NCI-H524 (cell line): ENCODE results near the gene WSB1.

ENCODE experiments used
- DNase-seq, 2 experiments: peaks; one replicate each; lab custom pipeline; 2025; lab: John Stamatoyannopoulos, UW

Gene WSB1

DNA sequence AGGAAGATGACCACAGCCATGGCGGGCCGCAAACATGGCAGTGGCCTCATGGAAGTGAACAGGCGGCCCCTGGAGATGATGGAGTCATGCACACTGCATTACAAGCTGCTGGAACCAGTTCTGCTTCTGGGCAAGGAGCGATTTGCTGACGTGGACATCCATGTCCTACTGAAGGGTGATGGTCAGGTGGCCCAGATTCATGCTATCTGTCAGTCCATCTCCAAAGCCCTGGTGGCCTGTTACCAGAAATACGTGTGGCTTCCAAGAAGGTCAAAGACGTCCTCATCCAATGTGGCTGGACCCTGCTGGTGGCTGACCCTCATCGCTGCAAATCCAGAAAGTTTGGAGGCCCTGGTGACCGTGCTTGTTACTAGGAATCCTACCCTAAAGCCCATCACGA is 13.4 kb upstream of the WSB1 start:
- DNase-seq, result no peak

DNA sequence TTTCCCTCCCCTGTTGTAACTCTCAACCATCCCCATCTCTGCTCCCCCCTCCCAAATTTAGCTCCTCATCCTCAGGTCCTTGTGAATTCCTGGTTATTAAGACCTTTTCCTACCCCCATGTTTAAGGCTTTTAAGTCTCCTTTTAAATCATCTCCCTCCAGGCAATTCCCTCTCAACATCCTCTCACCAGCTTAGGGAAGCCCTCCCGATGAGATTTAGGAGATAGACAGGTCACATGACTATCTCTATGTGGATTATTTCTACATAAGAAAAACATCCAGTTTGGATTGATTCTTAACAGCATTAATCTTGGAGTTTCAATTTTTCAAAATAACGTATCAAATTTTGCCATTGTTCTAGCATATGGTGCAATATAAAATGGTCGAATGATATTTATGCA is 12.5 kb upstream of the WSB1 start:
- no peak for DNase-seq

DNA sequence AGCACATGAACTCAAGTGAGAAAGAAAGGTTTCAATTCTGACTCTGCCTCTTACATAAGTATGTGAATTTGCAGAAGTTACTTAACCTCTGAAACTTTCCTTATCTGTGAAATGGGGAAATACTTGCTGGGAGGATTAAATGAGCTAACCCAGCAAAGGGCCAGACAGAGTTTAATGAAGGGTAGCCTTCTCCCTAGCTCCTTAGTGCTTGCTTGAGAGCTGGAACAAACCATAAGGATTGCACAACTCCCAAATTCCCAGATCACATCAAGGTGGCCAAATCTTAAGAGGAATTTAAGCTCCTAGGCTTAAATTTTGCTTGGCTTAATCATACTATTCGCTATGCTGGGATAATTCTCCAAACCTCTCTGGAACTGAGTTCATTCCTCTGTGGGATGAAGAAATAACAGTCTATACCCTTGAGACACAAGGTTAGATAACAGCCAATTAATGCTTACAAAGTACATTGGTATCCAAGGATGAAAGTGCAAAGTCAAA is 11.8 kb upstream of the WSB1 start:
- DNase-seq, result no peak

DNA sequence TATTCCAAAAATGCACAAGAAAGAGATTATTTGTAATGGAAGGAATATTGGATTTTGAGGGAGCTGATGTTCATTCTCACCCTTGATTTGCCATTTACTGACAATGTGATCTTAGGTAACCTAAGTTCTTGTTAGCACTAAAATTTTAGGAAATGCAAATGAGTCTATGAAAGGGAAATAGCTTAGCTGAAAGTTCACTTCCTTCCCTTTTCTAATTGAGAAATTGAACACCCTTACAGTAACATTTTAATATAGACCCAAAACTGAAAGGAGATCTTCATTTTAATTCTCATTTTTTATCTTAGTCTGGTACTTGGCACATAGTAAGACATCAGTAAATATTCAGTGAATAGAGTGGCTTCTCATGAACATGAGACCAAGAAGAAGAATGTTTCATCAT is 10.9 kb upstream of the WSB1 start:
- no peak for DNase-seq

DNA sequence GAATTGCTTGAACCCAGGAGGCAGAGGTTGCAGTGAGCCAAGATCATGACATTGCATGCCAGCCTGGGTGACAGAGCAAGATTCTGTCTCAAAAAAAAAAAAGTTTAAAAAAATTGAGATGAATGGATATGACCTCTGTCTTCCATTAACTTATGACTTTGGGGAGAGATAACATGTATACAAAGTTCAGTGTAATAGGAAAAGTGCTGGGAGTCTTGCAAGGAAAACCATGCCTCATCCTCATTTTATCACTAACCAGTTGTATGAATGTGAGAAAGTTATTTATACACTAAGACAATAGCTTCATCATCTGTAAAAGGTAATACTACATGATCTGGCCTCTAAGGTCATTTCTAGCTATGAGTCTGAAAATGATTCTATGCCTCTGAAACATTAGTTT is 10.2 kb upstream of the WSB1 start:
- no peak for DNase-seq

DNA sequence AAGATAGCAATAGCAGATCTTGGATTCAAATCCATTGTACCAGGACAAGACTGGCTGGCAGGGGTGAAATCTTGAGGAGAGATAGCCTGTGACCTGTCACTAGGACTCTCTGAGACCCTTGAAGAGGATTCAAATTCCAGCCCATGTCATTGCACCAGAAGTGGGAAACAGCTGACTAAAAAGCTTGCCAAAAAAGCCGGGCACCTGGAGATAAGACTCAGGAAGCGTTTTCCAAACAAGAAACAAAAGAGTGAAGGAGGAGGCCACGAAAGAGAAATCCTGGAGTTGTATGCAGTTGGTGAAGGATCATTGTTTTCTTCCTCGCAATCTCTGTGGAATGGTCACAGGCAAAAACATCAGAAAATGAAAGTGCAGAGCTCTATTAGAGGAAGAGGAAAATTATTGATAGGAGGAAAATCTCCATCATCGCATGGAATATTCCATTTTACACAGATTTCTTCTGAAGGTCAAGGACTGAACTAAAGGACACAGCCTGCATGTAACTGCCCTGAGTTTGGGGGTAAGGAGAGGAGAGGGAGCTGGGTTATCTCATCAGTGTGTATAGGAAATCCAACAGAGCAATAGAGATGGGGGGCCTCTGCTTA is 9.0 kb upstream of the WSB1 start:
- peak in 1 of 2 experiments; percentile 4 for DNase-seq

DNA sequence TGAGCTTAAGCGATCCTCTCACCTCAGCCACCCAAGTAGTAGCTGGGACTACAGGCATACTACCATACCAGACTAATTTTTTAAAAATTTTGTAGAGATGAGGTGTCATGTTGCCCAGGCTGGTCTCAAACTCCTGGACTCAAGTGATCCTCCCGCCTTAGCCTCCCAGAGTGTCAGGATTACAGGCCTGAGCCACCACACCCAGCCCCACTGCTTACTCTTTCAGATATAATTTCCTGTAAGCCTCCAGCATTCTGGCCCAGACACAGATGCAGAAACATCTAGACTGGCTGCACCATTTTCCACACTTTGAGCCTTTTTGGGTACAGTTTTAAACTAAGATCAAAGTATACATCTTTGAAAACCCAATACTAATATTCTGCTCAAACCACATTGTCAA is 8.4 kb upstream of the WSB1 start:
- DNase-seq, result no peak

DNA sequence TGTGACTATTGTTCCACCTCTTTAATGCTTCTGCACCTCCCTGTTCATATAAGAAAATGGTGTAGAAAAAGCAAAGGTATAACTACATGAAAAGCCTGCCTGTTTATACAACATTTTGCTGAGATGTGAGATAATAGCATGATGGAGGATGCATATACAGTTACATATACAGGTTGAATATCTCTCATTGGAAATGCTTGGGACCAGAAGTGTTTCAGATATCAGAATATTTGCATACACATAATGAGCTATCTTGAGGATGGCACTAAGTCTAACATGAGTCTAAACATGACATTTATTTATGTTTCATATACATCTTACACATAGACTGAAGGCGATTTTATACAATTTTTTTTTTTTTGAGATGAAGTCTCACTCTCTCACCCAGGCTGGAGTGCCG is 5.7 kb upstream of the WSB1 start:
- no peak for DNase-seq

DNA sequence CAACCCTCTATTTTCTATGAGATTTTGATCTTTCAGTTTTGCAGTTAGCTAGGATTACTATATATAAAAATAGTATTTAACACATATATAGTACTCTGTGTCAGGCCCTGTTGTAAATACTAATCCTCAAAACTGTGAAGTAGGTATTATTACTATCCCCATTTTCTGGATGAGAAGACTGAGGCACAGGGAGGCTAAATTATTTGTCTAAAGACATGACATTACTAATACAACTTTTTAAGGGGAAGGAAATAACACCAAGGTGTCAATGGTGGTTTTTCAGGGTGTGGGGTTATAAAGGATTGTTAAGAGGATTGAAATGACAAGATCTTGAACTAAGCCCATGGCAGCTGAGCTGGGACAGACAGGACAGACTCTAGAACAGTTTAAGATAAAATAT is 4.1 kb upstream of the WSB1 start:
- DNase-seq, result no peak

DNA sequence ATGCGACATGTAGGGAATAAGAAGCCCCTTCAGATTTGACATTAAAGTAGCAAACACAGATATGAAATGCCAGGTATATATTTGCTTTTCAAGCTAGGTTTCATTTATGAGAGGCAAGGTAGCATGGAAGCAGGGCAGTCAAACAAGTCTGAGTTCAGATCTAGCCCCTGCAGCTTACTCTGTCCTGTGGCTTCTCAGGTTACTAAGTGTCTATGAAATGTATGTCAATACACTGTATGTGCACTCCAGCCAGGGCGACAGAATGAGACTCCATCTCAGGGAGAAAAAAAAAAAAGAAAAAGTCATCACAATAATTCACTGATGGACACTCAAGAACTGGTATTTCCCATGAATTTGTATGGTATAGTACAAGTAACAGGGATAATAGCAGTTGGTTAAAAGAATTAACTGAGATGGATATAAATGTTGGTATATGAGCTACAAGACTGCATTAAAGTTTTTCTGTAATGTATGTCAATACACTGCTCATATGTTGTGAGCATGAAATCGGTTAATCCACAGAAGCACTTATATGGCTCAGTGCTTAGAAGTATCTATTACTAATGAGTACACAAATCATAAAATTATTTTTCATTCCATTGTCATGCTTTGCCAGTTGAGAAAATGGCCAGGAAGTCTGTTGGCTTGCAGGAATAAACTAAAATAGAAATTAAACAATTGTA is 2.9 kb upstream of the WSB1 start:
- DNase-seq, result peak in 1 of 2 experiments; percentile 34

DNA sequence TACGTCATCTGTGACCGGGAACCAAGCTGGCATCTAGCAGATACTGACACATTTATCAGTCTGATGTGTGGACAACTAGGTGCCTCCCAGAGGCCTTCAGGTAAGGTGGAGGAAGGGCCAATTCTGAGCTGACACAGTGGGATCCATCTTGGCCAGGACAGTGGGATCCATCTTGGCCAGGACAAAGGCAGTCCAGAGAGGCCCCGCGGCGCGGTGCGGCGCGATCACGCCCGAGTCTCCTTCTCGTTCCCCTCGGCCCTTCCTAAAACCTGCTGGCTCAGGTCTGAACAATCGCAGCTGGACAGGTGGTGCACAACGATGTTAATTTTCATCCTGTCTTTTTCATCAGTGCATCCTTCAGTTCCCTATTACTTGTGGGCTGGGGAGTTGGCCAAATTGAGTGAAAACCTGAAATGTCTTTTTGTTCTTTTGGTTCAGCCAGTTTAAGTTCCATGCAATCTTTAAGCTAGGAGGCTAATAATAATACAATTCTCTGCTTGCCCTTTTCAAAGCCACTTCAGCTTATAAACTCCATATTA is 486 bp upstream of the WSB1 start:
- DNase-seq, result no peak

DNA sequence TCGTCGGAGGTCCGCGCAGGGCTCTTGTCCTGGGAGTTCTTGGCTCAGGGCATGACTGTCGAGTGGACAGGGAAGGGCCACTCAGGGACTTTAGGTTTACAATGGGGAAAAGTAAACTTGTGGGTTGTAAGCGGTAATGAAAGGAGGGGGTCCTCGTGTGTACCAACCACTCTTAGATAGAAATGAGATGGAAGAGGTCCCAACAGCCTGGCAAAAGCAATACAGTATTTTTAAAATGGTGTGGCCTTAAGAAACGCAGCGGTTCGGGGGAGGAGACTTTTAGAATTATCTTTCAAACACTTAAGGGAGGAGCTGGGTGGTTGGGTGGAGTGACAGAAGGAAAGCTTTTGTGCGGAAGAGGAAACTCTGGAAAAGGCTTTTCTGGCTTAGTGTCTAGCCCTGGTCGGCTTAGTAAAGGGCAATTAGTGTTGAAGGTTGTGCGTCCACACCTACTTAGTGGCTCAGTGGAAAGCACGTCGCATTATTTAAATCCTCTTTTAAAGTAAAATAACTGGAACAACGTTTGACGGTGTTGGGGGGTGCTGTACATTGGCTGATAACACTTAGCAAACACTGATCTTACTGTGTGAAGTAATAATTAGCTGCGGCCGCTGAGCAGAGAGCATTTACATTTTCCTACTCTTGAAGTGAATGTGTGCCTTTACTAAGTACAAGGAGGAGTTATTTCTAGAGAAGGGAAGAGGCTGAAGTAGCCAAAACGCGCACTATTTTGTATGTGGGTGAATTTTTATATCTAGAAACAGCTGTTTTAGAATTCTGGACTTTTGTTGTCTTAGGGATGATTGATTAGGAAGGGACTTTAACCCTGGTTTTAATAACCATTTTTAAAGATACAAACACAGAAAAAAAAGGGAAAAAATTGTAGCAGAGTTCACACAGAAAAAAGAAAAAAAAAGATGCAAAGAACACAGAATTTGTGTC is 1.0 kb downstream of the WSB1 start:
- peak; percentile 80 to 88 for DNase-seq

DNA sequence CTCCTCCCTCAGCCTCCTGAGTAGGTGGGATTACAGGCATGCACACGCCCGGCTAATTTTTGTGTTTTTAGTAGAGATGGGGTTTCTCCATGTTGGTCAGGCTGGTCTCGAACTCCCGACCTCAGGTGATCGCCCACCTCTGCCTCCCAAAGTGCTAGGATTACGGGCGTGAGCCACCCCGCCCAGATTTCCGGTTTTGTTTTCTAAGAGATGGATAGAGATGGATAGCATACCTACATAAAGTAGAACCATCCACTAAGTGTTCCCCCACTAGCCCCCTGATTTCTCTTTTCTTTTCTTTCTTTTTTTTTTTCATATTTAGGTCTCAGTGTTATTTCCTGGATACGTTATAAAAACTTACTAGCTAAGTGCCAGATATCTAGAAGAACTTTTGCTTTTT is 2.0 kb downstream of the WSB1 start:
- no peak for DNase-seq

DNA sequence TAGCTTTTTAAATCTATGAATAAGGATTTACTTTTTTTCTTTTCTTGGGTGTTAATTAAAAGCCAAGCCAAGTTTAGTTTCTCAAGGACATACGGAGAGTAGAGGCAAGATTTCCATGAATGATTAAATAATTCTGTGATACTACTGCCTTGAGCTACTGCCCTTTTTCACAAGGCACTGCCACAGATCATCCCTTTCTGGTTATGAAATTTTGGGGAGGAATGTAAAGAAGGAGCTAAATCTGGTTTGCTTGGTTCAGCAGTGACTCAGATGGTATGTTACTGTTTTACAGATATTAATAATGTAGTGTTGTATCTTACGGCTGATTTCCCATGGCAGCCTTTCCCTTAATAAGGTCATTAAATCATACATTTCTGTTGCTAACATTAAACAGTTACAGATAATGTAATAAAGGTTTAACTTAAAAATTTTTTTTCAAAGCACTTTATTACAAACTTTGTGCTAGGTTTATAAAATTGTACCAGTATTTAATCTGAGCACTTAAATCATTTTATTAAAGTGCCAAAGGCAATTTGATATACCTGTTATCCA is 2.6 kb downstream of the WSB1 start:
- DNase-seq, result no peak

DNA sequence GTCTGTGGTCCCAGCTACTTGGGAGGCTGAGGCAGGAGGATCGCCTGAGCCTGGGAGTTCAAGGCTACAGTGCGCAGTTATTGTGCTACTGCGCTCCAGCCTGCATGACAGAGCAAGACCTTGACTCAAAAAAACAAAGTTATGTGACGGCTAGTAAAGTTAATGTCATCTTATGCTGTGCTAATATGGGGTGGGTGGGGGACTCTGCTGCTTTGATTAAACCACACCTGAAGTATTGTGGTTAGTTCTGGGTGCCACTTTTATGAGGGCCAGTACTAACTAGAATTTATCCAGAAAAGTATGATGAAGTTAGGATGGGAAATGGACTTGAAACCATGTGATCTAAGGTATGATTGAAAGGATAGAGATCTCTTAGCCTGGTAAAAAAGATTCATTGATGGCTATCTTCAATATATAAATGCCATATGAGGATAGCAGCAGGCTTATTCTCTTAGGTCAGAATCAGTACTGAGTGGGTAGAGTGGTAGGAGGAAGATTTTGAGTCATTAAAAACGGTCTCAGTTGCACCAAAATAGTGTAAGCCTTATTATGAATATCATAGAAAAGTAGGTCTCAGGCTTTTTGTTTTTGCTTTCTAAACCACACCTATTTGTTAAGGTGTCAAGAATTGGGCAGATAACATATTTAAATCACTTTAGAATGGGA is 5.6 kb downstream of the WSB1 start:
- no peak for DNase-seq

DNA sequence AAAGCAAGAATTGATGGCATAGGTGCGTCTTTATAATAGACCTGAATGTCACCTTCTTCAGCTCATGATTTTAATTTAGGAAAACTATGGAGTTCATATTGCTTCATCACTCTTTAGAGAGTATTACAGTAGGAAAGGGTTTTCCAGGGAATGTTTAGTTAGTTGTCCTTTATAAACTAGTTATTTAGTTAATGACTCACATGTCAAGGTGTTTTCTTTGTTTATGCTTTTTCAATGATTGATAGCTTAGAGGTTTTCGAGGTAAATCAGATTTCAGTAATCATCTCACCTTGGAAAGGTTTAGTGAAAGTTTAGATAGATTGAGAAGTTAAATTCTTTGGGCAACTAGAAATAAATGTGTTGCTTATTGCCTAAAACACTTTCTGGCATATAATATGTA is 9.8 kb downstream of the WSB1 start:
- DNase-seq, result no peak

DNA sequence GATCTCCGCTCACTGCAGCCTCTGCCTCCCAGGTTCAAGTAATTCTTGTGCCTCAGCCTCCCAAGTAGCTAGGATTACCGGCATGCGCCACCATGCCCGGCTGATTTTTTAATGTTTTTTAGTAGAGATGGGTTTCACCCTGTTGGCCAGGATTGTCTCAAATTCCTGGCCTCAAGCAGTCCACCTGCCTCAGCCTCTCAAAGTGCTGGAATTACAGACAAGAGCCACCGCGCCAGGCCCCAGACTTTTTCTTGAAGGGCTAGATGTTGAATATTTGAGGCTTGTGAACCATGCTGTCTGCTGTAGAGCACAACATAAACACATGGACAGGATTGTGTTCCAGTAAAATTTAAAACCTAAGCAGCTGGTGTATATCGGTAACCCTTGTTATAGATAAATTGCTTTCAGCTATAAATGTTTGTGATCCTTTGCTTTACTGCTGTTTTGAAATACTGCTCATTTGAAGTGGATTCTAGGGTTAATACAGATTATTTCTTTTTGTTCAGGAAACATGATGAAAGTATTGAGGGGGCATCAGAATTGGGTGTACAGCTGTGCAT is 12.4 kb downstream of the WSB1 start:
- DNase-seq, result no peak

DNA sequence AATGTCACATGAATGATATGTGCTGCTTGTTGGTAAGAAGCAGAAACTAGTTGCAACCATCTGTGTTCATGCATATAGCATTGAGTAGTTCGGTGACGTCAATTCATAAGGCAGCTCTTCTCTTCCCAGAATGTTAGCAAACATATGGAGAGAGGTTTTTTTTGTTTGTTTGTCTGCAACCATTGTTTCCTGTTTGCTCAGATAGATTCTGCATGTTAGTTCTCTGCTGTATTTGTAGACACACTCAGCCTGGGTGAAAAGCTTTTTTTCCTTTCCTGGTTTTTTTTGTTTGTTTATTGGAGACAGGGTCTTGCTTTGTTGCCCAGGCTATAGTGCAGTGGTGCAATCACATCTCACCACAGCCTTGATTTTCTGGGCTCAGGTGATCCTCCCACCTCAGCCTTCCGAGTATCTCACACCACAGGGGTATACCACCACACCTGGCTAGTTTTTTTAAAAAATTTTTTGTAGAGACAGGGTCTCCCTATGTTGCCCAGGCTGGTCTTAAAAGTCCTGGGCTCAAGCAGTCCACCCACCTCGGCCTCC is 16.7 kb downstream of the WSB1 start:
- DNase-seq, result no peak

DNA sequence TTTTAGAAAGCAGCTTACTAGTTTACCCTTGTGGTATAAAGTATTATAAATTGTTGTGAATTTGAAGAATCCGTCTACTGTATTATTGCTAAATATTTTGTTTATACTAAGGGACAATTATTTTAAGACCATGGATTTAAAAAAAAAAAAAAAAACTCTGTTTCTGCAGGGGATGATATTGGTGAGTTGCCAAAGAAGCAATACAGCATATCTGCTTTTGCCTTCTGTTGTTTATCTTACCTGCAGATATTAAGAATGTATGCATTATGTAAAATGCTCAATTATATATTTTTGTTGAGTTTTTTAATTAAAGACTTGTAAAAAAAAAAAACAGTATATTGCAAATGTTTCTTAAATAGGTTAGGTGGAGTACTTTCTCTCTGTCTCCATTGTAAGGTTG is 19.4 kb downstream of the WSB1 start:
- no peak for DNase-seq

DNA sequence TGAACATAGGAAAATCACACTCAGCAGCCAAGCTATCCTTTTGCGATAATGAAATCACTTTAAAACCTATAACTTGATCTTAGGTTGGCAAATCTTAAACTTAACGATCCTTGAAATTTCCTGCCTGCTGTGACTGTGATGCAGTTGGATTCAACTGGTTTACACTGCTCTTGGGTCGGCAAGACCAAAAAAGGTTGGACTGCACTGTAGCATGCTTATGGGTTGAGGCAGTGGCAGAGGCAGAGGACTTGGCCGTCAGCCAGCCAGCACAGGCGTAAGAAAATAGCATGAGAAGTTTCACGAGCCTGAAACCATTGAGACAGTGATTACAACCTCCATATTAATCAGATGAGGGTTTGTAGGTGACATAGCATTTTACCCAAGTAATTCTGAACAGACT is 21.4 kb downstream of the WSB1 start:
- DNase-seq, result peak; percentile 36 to 70
